Neural progenitor cell (in vitro differentiated cells): ENCODE results near the gene BEGAIN. TPM values are rescaled to one million over a fixed set of nuclear protein-coding genes. Genes with fewer than 3 reads are reported as not detected.

Source experiments
- DNase-seq: peaks from one replicate; pipeline ENCODE4 v3.0.0-alpha.2; 2016; ENCODE audit warnings: low spot score
- H2AFZ ChIP-seq: fragments of 200-600 bp; sonication (generic); replicated peaks from 2 replicates; pipeline ENCODE4 v1.6.1; 2016; ENCODE audit warnings: antibody characterized with exemption
- H3F3A ChIP-seq: fragments of 200-600 bp; sonication (generic); 2 replicates; pipeline ENCODE4 v1.6.1; 2016; ENCODE audit warnings: antibody characterized with exemption, low read depth
- H3K27ac ChIP-seq: fragments of 200-600 bp; sonication (generic); 2 replicates; pipeline ENCODE4 v1.5.1; 2016; ENCODE audit warnings: mild to moderate bottlenecking
- H3K27me3 ChIP-seq: fragments of 200-600 bp; sonication (generic); 2 replicates; pipeline ENCODE4 v1.6.1; 2016; ENCODE audit warnings: mild to moderate bottlenecking, moderate library complexity
- H3K36me3 ChIP-seq: fragments of 200-600 bp; sonication (generic); 2 replicates; pipeline ENCODE4 v1.5.1; 2016
- H3K4me1 ChIP-seq: fragments of 200-600 bp; sonication (generic); 2 replicates; pipeline ENCODE4 v1.6.1; 2016; ENCODE audit warnings: mixed run types
- H3K4me2 ChIP-seq: fragments of 200-600 bp; sonication (generic); 2 replicates; pipeline ENCODE4 v1.6.1; 2016
- H3K4me3 ChIP-seq: fragments of 200-600 bp; sonication (generic); 2 replicates; pipeline ENCODE4 v1.5.1; 2016
- H3K79me2 ChIP-seq: fragments of 200-600 bp; sonication (generic); 2 replicates; pipeline ENCODE4 v1.6.1; 2016; ENCODE audit warnings: low read depth
- H3K9ac ChIP-seq: fragments of 200-600 bp; sonication (generic); 2 replicates; pipeline ENCODE4 v1.6.1; 2016
- H3K9me3 ChIP-seq: fragments of 200-600 bp; sonication (generic); 2 replicates; pipeline ENCODE4 v1.5.1; 2016; ENCODE audit warnings: low read depth
- H4K20me1 ChIP-seq: fragments of 200-600 bp; sonication (generic); 2 replicates; pipeline ENCODE4 v1.6.1; 2016; ENCODE audit warnings: low read depth
- H3K27ac Mint-ChIP-seq: 3 replicates; pipeline ENCODE4 v1.8.0; 2021; ENCODE audit warnings: mixed read lengths
- H3K27me3 Mint-ChIP-seq: 2 replicates; pipeline ENCODE4 v1.8.0; 2022; ENCODE audit warnings: low read depth, mild to moderate bottlenecking, inconsistent platforms, moderate library complexity, mixed read lengths; ENCODE audit not compliant: insufficient read depth
- H3K36me3 Mint-ChIP-seq: 3 replicates; pipeline ENCODE4 v1.8.0; 2021; ENCODE audit warnings: mixed read lengths
- H3K4me1 Mint-ChIP-seq: 3 replicates; pipeline ENCODE4 v1.8.0; 2021; ENCODE audit warnings: mixed read lengths
- H3K4me3 Mint-ChIP-seq: 3 replicates; pipeline ENCODE4 v1.8.0; 2021; ENCODE audit warnings: mild to moderate bottlenecking, moderate library complexity, mixed read lengths
- H3K9me3 Mint-ChIP-seq: 3 replicates; pipeline ENCODE4 v1.8.0; 2020; ENCODE audit warnings: mixed read lengths
- EZH2 ChIP-seq: fragments of 200-600 bp; sonication (generic); IDR thresholded peaks from 2 replicates; pipeline ENCODE4 v1.6.1; 2017; ENCODE audit warnings: antibody characterized with exemption, mild to moderate bottlenecking, moderate library complexity
- EZH2phosphoT487 ChIP-seq: fragments of 200-600 bp; sonication (generic); IDR thresholded peaks from 2 replicates; pipeline ENCODE4 v1.6.1; 2017; ENCODE audit warnings: antibody characterized with exemption
- total RNA-seq: library from RNA; depleted of rRNA; stranded (reverse); fragments of >200 nt; gene quantifications from 2 replicates; pipeline ENCODE4 v1.2.3, GENCODE V29; 2015; ENCODE audit warnings: low replicate concordance
- TF ChIP-seq, protein P1 (sequence below): fragments of 200-600 bp; sonication (generic); IDR thresholded peaks from 2 replicates; pipeline ENCODE4 v1.5.1; 2017; ENCODE audit warnings: antibody characterized with exemption, mild to moderate bottlenecking

The BEGAIN gene
- total RNA-seq, 1 donor from 2014 or later, result 4.0 TPM

DNA sequence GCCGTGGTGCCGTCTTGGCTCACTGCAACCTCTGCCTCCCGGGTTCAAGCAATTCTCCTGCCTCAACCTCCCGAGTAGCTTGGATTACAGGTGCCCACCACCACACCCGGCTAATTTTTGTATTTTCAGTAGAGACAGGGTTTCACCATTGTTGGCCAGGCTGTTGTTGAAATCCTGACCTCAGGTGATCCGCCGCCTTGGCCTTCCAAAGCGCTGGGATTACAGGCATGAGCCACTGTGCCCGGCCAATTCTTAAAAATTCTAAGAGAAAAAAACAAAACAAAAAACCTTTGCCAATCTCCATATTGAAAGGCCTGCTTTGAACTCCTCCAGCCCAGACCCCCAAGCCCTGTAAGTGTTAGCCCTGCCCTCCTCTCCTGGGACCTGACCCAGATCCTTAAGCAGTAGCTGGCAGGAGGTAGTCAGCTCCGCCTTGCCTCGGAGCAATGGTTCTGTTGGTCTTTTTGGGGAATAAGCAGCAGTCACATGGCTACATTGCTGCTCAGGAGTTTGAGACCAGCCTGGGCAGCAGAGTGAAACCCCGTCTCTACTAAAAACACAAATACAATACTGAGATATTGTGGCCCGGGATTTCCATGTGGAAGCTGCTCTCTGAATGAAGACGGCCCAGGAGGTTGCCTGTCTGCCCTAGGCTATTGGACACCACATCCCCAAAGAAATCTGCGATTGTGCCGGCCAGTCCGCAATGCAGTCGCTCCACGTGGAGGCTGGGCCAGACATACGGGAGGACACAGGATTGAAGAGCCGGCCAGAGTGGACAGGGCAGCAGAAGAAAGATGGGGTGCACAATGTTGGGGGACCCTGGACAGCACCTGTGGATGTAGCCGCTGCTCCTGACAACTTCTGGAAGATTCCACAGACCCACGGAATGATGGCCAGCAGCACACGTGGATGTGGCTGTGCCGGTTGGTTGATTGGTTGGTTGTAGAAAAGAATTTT is 28.8 kb upstream of the BEGAIN start:
- Histone ChIP-seq H2AFZ (no peak overlapping the region), H3K4me1 (peaks cover 6% of the 10 kb centered on the region), H3K27ac (no peak overlapping the region), H3K27me3 (peaks cover 12% of the 10 kb centered on the region), H3K4me3 (no peak overlapping the region), H3K79me2 (no peaks in the 10 kb centered on the region), H3K9ac (no peak overlapping the region), H3K36me3 (no peaks in the 10 kb centered on the region), H3K4me2 (no peak overlapping the region), H4K20me1 (no peaks in the 10 kb centered on the region), H3K9me3 (no peaks in the 10 kb centered on the region), H3F3A (no peaks in the 10 kb centered on the region)
- peaks cover 7% of the 10 kb centered on the region for H3K27me3 Mint-ChIP-seq
- H3K9me3 Mint-ChIP-seq, result no peaks in the 10 kb centered on the region
- DNase-seq, result no peak
- peaks cover 14% of the 10 kb centered on the region for H3K4me1 Mint-ChIP-seq
- no peak overlapping the region for H3K27ac Mint-ChIP-seq
- H3K4me3 Mint-ChIP-seq, result no peak overlapping the region
- H3K36me3 Mint-ChIP-seq, result no peaks in the 10 kb centered on the region
- no peak for TF ChIP-seq EZH2
- no peak for TF ChIP-seq EZH2phosphoT487
- TF ChIP-seq, protein P1, sequence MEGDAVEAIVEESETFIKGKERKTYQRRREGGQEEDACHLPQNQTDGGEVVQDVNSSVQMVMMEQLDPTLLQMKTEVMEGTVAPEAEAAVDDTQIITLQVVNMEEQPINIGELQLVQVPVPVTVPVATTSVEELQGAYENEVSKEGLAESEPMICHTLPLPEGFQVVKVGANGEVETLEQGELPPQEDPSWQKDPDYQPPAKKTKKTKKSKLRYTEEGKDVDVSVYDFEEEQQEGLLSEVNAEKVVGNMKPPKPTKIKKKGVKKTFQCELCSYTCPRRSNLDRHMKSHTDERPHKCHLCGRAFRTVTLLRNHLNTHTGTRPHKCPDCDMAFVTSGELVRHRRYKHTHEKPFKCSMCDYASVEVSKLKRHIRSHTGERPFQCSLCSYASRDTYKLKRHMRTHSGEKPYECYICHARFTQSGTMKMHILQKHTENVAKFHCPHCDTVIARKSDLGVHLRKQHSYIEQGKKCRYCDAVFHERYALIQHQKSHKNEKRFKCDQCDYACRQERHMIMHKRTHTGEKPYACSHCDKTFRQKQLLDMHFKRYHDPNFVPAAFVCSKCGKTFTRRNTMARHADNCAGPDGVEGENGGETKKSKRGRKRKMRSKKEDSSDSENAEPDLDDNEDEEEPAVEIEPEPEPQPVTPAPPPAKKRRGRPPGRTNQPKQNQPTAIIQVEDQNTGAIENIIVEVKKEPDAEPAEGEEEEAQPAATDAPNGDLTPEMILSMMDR, result no peak

DNA sequence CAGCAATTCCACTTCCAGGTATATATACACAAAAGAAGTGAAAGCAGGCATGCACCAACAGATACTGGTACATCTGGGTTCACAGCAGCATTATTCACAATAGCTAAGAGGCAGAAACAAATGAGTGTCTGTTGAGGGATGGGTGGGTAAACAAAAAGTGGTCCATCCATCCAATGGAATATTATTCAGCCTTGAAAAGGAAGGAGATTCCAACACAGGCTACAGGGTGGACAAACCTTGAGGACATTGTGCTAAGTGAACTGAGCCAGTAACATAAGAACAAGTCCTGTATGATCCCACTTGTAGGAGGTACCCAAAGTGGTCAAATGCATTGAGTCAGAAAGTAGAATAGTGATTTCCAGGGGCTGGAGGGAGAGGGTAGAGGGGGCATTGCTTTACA is 27.6 kb upstream of the BEGAIN start:
- H3K4me1 ChIP-seq, result peaks cover 6% of the 10 kb centered on the region
- no peak overlapping the region for H2AFZ ChIP-seq
- no peak for TF ChIP-seq EZH2phosphoT487
- TF ChIP-seq, protein P1, result no peak
- TF ChIP-seq EZH2, result no peak
- no peaks in the 10 kb centered on the region for H4K20me1 ChIP-seq
- H3K36me3 Mint-ChIP-seq, result no peaks in the 10 kb centered on the region
- H3F3A ChIP-seq, result no peaks in the 10 kb centered on the region
- DNase-seq, result no peak
- no peak overlapping the region for H3K9ac ChIP-seq
- no peak overlapping the region for H3K27ac ChIP-seq
- H3K27me3 ChIP-seq, result peaks cover 12% of the 10 kb centered on the region
- H3K4me3 Mint-ChIP-seq, result no peak overlapping the region
- no peak overlapping the region for H3K27ac Mint-ChIP-seq
- peaks cover 5% of the 10 kb centered on the region for H3K27me3 Mint-ChIP-seq
- H3K9me3 Mint-ChIP-seq, result no peaks in the 10 kb centered on the region
- H3K9me3 ChIP-seq, result no peaks in the 10 kb centered on the region
- H3K4me1 Mint-ChIP-seq, result peaks cover 14% of the 10 kb centered on the region
- no peaks in the 10 kb centered on the region for H3K36me3 ChIP-seq
- H3K4me2 ChIP-seq, result no peak overlapping the region
- no peak overlapping the region for H3K4me3 ChIP-seq
- H3K79me2 ChIP-seq, result no peaks in the 10 kb centered on the region

DNA sequence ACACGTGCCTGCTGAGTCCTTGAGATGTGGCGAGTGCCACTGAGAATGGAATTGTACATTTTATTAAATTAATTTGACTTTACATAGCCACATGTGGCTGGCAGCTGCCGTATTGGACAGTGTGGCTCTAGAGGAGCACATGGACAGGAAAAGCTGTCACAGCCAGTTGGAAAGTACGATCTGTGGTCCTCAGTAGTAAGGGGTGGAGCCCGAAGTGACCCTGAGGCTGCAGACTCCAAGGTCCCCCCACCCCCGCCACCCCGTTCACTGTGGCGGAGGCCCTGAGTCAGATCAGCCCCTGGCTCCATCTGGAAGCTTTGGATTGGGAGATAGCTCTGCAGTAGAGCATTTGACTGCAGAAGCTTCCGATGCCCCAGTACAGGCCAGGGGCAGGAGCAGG is 25.8 kb upstream of the BEGAIN start:
- H3K4me1 ChIP-seq, result peaks cover 6% of the 10 kb centered on the region
- H3K9me3 ChIP-seq, result no peaks in the 10 kb centered on the region
- no peak overlapping the region for H3K27ac ChIP-seq
- Mint-ChIP-seq H3K27me3 (peaks cover 7% of the 10 kb centered on the region), H3K36me3 (no peaks in the 10 kb centered on the region), H3K4me3 (no peak overlapping the region), H3K4me1 (peaks cover 10% of the 10 kb centered on the region), H3K9me3 (no peaks in the 10 kb centered on the region), H3K27ac (no peak overlapping the region)
- H3K4me2 ChIP-seq, result no peak overlapping the region
- peaks cover 7% of the 10 kb centered on the region for H3K27me3 ChIP-seq
- no peak overlapping the region for H3K4me3 ChIP-seq
- no peaks in the 10 kb centered on the region for H4K20me1 ChIP-seq
- H3K9ac ChIP-seq, result no peak overlapping the region
- no peaks in the 10 kb centered on the region for H3K79me2 ChIP-seq
- no peaks in the 10 kb centered on the region for H3K36me3 ChIP-seq
- TF ChIP-seq EZH2phosphoT487 (no peak), EZH2 (no peak)
- TF ChIP-seq, protein P1, result no peak
- DNase-seq, result no peak
- H3F3A ChIP-seq, result no peaks in the 10 kb centered on the region
- H2AFZ ChIP-seq, result no peak overlapping the region
